ENCODE results near the gene SALL3.

GRCh38 chr18:78975699-78976335 lies 3.8 kb upstream of the SALL3 start:
- TF ChIP-seq CTCF (IDR thresholded peaks at IDR 0.05) (no peak), ZFX (IDR thresholded peaks at IDR 0.05; ENCODE audit: borderline replicate concordance) (no peak)
